Heart left ventricle (tissue), 13 donors: ENCODE results near the gene MRPL4.

Source experiments
- POLR2A ChIP-seq, 2 donors: fragments of 450-650 bp; IDR thresholded peaks; one replicate each; pipeline ENCODE4 v1.6.1; 2017; ENCODE audit warnings: antibody characterized with exemption in 2 of 2, mild to moderate bottlenecking in 2 of 2, moderate library complexity in 2 of 2
- TF ChIP-seq, protein P1 (sequence below), 12 donors: fragments of 200-600 bp; sonication (generic) in 4 of 12; IDR thresholded peaks; one replicate each; pipeline versions ENCODE4 v1.5.0 to v1.8.0; 2018 to 2022; ENCODE audit warnings: antibody characterized with exemption in 12 of 12, mild to moderate bottlenecking in 5 of 12
- donor health status: ischemic (EF 13 %, LVEDD 7.1; RV severe dilation, severe dysfunction).
- donor health status: DM: no; HTN: yes; CAD: no.
- donor health status: DM: no; HTN: no; CAD: no.
- donor health status: ischemic (EF 25% LVEDD 6.9; RV normal size, moderate dysfunction).
- donor health status: ischemic (EF 25% LVEDD 5.7; RV mildly dilated, moderate dysfunction).
- donor health status: ischemic (EF 35%, LVEDD 5.7; RV mildly dilated, moderate dysfunction).
- donor health status: nonischemic (EF 11% LVEDD 7.7; RV severe dilation, severe dysfunction).
- donor health status: DM: yes; HTN: yes; CAD: no.
- donor health status: PGD.
- donor health status: ischemic (EF 29% LVEDD 5.4; RV normal size, mild dysfunction).
- donor health status: nonischemic (EF 23%, LVEDD 6.1; RV moderate dilation, normal function).

DNA sequence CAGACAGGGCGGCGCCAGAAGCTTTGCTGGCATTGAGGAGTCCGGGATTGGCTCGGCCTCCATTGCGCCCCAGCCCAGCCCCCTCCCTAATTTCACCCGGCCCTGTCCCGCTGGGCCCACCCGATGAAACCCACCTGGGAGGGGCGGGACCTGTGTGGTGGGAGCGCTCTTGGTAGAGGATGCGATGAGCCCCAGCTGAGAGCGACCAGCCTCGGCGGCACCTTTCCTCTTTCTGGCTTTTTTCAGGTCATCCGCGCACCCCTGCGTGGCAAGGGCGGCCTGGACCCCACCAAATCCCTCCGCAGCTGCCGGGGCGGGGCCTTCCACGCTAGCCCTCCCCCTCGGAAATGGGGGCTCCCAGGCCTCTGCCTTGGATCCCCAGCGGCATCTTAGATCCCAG, 57.4 kb downstream of the MRPL4 start, which contains the start of gene ZGLP1:
- TF ChIP-seq, protein P1, sequence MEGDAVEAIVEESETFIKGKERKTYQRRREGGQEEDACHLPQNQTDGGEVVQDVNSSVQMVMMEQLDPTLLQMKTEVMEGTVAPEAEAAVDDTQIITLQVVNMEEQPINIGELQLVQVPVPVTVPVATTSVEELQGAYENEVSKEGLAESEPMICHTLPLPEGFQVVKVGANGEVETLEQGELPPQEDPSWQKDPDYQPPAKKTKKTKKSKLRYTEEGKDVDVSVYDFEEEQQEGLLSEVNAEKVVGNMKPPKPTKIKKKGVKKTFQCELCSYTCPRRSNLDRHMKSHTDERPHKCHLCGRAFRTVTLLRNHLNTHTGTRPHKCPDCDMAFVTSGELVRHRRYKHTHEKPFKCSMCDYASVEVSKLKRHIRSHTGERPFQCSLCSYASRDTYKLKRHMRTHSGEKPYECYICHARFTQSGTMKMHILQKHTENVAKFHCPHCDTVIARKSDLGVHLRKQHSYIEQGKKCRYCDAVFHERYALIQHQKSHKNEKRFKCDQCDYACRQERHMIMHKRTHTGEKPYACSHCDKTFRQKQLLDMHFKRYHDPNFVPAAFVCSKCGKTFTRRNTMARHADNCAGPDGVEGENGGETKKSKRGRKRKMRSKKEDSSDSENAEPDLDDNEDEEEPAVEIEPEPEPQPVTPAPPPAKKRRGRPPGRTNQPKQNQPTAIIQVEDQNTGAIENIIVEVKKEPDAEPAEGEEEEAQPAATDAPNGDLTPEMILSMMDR (IDR thresholded peaks at IDR 0.05), result no peak
- no peak for TF ChIP-seq POLR2A (IDR thresholded peaks at IDR 0.05)
